ENCODE data around the gene WDR46. TPM values are rescaled to one million over a fixed set of nuclear protein-coding genes. Genes with fewer than 3 reads are reported as not detected.

WDR46 gene
- total RNA-seq, 1 experiment from 2014 or later = 57.0 TPM

DNA sequence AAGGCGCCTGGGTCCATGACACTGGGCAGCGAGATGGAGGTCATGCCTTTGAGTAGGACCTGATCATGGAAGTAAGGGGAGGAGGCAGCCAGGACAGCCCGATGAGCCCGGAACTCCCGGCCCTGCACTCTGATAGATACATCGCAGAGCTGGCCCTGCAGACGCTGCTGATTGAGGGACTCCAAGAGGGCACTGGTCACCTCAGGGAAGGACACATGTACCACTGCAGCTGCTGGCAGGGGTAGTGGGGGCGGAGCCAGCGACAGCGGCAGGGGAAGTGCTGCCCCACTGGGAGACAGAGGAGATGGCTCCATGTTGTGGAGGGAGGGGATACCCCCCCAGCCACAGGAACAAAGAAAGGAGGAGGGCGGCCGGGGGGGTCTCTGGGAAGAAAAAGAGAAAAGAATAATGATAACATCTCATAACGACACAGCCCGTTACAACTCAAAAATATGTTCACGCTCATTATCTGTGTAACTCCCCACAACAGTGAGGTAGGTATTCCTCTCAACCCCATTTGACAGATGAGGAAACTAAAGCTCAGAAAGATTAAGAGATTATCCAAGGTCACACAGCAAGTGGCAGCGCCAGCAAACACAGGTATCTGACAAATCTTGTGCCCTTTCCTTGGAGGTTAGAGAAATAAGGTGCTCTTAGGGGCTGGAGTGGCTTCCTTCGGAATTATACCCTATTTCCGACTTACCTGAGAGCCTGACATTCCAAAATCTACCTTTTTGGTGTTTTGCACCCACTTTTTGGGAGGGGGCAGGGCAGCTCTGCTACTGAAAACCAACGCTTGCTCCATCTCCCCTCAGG lies 27.8 kb upstream of the WDR46 start:
- DNase-seq (ENCODE audit: unreplicated experiment) = no peak
- POLR2A ChIA-PET = interaction anchor here (0.7 to 3.0 kb wide), 8 partner anchors 18 to 78 kb away, joined by 3 to 30 read pairs (median 6); partner anchors contain the start of genes PFDN6, RGL2 and WDR46
- Mint-ChIP-seq H3K9me3 (ENCODE audit: unreplicated experiment) (no peaks in the 10 kb centered on the region), H3K36me3 (ENCODE audit: insufficient read depth, unreplicated experiment) (peaks cover 79% of the 10 kb centered on the region), H3K4me1 (ENCODE audit: insufficient read depth, unreplicated experiment) (peaks cover 62% of the 10 kb centered on the region), H3K27ac (ENCODE audit: low read depth, unreplicated experiment) (peak overlapping the region; percentile 80), H3K4me3 (ENCODE audit: unreplicated experiment) (peak overlapping the region; percentile 81), H3K27me3 (ENCODE audit: insufficient read depth, unreplicated experiment) (no peaks in the 10 kb centered on the region)
- TF ChIP-seq, protein P1, sequence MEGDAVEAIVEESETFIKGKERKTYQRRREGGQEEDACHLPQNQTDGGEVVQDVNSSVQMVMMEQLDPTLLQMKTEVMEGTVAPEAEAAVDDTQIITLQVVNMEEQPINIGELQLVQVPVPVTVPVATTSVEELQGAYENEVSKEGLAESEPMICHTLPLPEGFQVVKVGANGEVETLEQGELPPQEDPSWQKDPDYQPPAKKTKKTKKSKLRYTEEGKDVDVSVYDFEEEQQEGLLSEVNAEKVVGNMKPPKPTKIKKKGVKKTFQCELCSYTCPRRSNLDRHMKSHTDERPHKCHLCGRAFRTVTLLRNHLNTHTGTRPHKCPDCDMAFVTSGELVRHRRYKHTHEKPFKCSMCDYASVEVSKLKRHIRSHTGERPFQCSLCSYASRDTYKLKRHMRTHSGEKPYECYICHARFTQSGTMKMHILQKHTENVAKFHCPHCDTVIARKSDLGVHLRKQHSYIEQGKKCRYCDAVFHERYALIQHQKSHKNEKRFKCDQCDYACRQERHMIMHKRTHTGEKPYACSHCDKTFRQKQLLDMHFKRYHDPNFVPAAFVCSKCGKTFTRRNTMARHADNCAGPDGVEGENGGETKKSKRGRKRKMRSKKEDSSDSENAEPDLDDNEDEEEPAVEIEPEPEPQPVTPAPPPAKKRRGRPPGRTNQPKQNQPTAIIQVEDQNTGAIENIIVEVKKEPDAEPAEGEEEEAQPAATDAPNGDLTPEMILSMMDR (IDR thresholded peaks at IDR 0.05; ENCODE audit: unreplicated experiment) = no peak
- no TSS peak for BruUV-seq (replicated peaks)
- CTCF ChIA-PET = interaction anchor here (0.5 kb wide), 1 partner anchor 79 kb away, joined by 3 read pairs; no protein-coding TSS in a partner anchor
- intact Hi-C loops (cut with micrococcal nuclease) = no loop called here

GRCh38 chr6:33315793-33316602 lies 27.0 kb upstream of the WDR46 start:
- intact Hi-C loops (cut with micrococcal nuclease) = no loop called here
- POLR2A ChIA-PET = interaction anchor here (1.5 to 3.0 kb wide), 2 partner anchors 17 to 60 kb away, joined by 6 to 30 read pairs; partner anchors contain the start of gene RGL2
- Mint-ChIP-seq H3K4me3 (ENCODE audit: unreplicated experiment) (peak overlapping the region; percentile 96), H3K27me3 (ENCODE audit: insufficient read depth, unreplicated experiment) (no peaks in the 10 kb centered on the region), H3K27ac (ENCODE audit: low read depth, unreplicated experiment) (no peak overlapping the region), H3K9me3 (ENCODE audit: unreplicated experiment) (no peaks in the 10 kb centered on the region), H3K36me3 (ENCODE audit: insufficient read depth, unreplicated experiment) (peaks cover 81% of the 10 kb centered on the region), H3K4me1 (ENCODE audit: insufficient read depth, unreplicated experiment) (peaks cover 58% of the 10 kb centered on the region)
- TF ChIP-seq, protein P1 (IDR thresholded peaks at IDR 0.05; ENCODE audit: unreplicated experiment) = no peak
- no peak for DNase-seq (ENCODE audit: unreplicated experiment)
- no TSS peak for BruUV-seq (replicated peaks)
- CTCF ChIA-PET = interaction anchor here (0.7 to 1.5 kb wide), 2 partner anchors 24 to 75 kb away, joined by 3 to 4 read pairs; no protein-coding TSS in a partner anchor

- intact Hi-C loops (cut with micrococcal nuclease) = no loop called here
- Mint-ChIP-seq H3K4me1 (ENCODE audit: insufficient read depth, unreplicated experiment) (peaks cover 50% of the 10 kb centered on the region), H3K27me3 (ENCODE audit: insufficient read depth, unreplicated experiment) (no peaks in the 10 kb centered on the region), H3K36me3 (ENCODE audit: insufficient read depth, unreplicated experiment) (peaks cover 81% of the 10 kb centered on the region), H3K9me3 (ENCODE audit: unreplicated experiment) (no peaks in the 10 kb centered on the region), H3K27ac (ENCODE audit: low read depth, unreplicated experiment) (peak overlapping the region; percentile 99), H3K4me3 (ENCODE audit: unreplicated experiment) (peak overlapping the region; percentile 96)
- DNase-seq (ENCODE audit: unreplicated experiment) = peak; percentile 16
- POLR2A ChIA-PET = interaction anchor here (1.5 kb wide), 1 partner anchor 61 kb away, joined by 6 read pairs; no protein-coding TSS in a partner anchor
- BruUV-seq (replicated peaks) = no TSS peak
- TF ChIP-seq, protein P1 (IDR thresholded peaks at IDR 0.05; ENCODE audit: unreplicated experiment) = no peak
- CTCF ChIA-PET = interaction anchor here (0.7 to 1.5 kb wide), 2 partner anchors 50 to 76 kb away, joined by 4 to 5 read pairs; no protein-coding TSS in a partner anchor
Measured at GRCh38 chr6:33314943-33315792, 26.1 kb upstream of the WDR46 start.
